COLO668 (cell line): ENCODE measurements around the gene NCAPD3.

Source experiments
- DNase-seq: peaks from one replicate; lab custom pipeline; 2025; ENCODE audit not compliant: unreplicated experiment; lab: John Stamatoyannopoulos, UW

Gene NCAPD3

GRCh38 chr11:134159652-134160051, 64.1 kb downstream of the NCAPD3 start:
- no peak for DNase-seq

DNA sequence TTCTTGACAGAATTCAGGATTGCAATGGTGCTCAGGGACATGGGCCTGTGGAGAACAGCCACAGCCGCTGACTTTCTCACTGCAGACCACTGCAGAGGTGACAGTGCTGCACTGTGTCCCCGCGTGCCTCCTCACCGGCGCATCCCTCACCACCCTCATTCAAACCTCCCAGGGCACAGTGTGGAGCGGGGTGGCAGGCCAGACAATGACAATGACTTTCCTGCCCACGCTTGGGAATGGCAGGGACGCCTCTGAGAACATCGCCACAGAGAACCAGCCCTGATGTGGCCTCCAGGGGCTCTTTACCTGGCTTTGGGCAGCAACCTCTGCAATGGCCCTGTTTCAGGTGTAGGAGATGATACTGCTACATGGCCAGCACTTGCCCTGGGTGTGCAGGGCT, 65.7 kb downstream of the NCAPD3 start:
- DNase-seq: no peak

DNA sequence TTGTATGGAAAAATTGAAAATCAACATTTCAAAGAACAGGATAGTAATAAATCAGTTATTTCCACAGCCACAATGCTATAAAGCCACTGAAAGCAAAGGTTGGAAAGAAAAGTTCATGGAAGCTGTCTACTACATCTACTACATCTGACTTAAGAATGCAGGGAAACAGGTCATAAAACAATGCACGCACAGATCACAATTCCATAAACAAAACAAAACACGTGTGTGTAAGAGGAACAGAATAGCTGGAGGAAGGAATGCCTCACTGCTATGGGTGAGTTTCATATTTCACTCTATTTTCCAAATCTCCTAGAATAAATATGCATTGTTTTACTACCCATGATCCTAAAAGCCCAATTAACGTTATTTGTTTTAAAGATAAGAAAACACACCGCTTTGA, 66.3 kb downstream of the NCAPD3 start:
- no peak for DNase-seq

- DNase-seq: no peak
These were observed 67.6 kb downstream of the NCAPD3 start for GRCh38 chr11:134155946-134156865.

- DNase-seq: no peak
These were observed 68.3 kb downstream of the NCAPD3 start for GRCh38 chr11:134155456-134155855.

GRCh38 chr11:134154441-134154840, 69.3 kb downstream of the NCAPD3 start:
- no peak for DNase-seq

- DNase-seq: no peak
These were observed 70.4 kb downstream of the NCAPD3 start for GRCh38 chr11:134153147-134153905.

- no peak for DNase-seq
These were observed 71.1 kb downstream of the NCAPD3 start for GRCh38 chr11:134152696-134153095.

DNA sequence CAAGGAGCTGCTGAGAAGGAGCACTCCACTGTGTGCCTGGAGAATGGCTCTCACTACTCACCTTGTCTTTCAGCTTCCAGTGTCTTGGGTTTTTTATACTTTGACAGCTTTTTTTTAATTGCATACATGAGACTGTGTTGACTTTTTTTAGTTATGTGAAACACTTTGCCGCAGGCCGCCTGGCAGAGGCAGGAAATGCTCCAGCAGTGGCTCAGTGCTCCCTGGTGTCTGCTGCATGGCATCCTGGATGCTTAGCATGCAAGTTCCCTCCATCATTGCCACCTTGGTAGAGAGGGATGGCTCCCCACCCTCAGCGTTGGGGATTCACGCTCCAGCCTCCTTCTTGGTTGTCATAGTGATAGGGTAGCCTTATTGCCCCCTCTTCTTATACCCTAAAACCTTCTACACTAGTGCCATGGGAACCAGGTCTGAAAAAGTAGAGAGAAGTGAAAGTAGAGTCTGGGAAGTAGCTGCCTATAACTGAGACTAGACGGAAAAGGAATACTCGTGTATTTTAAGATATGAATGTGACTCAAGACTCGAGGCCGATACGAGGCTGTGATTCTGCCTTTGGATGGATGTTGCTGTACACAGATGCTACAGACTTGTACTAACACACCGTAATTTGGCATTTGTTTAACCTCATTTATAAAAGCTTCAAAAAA, 72.6 kb downstream of the NCAPD3 start:
- no peak for DNase-seq

DNA sequence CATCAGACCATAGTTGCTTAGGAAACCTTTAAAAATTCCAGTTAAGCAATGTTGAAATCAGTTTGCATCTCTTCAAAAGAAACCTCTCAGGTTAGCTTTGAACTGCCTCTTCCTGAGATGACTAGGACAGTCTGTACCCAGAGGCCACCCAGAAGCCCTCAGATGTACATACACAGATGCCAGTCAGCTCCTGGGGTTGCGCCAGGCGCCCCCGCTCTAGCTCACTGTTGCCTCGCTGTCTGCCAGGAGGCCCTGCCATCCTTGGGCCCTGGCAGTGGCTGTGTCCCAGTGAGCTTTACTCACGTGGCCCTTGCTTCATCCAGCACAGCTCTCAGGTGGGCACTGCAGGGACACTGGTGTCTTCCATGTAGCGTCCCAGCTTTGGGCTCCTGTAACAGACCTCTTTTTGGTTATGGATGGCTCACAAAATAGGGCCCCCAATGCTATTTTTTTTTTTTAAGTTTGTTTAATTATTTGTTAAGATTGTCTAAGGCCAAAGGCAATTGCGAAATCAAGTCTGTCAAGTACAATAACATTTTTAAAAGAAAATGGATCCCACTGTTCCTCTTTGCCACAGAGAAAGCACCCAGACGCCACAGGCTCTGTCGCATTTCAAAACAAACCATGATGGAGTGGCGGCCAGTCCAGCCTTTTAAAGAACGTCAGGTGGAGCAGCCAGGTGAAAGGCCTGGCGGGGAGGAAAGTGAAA, 73.4 kb downstream of the NCAPD3 start:
- no peak for DNase-seq

DNA sequence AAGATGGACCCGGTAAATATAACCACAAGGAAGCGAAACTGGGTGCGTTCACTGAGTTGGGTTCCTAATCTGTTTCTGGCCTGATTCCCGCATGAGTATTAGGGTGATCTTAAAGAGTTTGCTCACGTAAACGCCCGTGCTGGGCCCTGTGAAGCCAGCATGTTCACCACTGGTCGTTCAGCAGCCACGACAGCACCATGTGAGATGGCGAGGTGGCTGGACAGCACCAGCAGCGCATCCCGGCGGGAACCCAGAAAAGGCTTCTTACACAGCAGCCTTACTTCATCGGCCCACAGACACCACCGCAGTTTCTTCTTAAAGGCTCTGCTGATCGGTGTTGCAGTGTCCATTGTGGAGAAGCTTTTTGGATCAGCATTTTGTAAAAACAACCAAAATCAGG, 74.4 kb downstream of the NCAPD3 start:
- no peak for DNase-seq

- no peak for DNase-seq
These were observed 77.2 kb downstream of the NCAPD3 start for GRCh38 chr11:134146598-134146997.

GRCh38 chr11:134145715-134146114, 78.1 kb downstream of the NCAPD3 start:
- peak; percentile 51 for DNase-seq

- DNase-seq: no peak
These were observed 79.0 kb downstream of the NCAPD3 start for GRCh38 chr11:134144744-134145143.

DNA sequence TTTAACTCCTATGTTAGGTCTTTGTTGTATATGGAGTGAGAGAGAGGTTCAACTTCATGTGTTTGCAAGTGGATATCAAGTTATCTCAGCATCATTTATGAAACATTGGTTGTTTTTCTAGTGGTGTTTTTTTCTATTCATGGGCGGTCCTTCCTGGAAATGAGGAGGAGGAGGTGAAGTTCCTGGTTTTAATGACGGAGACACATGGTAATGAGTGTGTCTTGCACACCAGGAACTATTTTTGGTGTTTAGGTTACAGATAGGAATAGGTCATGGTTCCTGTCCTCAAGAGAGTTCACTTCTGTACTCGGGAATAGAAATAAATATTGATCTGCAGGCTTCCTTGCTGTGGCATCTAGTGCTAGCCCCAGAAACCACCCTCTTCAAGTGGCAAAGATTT, 80.0 kb downstream of the NCAPD3 start:
- DNase-seq: no peak

- no peak for DNase-seq
These were observed 81.2 kb downstream of the NCAPD3 start for GRCh38 chr11:134142536-134142935.

DNA sequence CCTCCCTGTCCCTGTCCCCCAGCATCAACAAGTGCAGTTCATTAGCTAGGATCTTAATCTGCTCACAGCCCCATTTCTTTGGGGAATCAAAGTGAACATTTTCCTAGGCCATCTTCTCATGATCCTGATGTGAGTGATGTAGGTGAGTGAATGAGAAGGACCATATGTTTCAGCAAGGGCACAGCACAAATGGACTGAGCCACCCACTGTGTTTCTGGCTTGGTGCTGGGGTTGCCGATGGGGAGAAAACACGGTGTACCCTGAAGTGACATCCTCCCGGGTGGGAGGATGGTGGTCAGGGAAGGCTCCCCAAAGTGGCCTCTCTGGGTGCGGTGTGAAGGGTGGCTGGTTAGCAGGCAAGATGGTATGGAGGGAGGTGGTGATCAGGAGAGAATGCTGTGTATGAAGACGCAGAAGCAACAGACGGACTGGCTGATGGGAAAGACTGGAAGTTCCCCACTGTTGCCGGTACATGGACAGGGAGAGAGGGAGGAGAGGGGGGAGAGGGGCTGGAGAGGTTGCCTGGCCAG, 82.7 kb downstream of the NCAPD3 start:
- DNase-seq: no peak

DNA sequence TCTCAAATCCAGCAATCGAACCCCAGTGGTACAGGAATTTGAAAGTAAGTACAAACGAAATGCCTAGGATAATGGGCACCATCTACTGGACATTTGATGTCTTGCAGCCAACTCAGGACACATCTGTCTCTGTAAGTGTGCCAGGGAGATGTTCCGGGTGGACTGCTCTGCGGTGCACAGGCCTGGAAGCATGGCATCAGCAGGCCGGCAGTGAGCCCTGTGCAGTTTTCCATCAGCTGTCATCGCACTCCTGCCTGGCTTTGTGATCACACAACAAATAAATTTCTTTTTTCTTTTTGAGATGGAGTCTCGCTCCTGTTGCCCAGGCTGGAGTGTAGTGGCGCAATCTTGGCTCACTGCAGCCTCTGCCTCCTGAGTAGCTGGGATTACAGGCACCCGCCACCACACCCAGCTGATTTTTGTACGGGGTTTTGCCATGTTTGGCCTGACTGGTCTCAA, 83.9 kb downstream of the NCAPD3 start:
- peak; percentile 55 for DNase-seq

- DNase-seq: no peak
These were observed 84.4 kb downstream of the NCAPD3 start for GRCh38 chr11:134139303-134139872.

GRCh38 chr11:134138376-134138775, 85.4 kb downstream of the NCAPD3 start:
- DNase-seq: no peak
